Testis (tissue), 3 donors: ENCODE results near the gene ANTXR2. TPM values are rescaled to one million over a fixed set of nuclear protein-coding genes. Genes with fewer than 3 reads are reported as not detected.

Source experiments
- DNase-seq: peaks from one replicate; pipeline ENCODE4 v3.0.0-alpha.2; 2019
- H3K27ac ChIP-seq, 2 donors: fragments of 200-600 bp; sonication (generic); one replicate each; pipeline ENCODE4 v1.5.1; 2019
- H3K27me3 ChIP-seq: fragments of 200-600 bp; sonication (generic); one replicate; pipeline ENCODE4 v1.5.1; 2019
- H3K36me3 ChIP-seq: fragments of 200-600 bp; sonication (generic); one replicate; pipeline ENCODE4 v1.5.1; 2017; ENCODE audit warnings: low read depth; ENCODE audit errors: missing control alignments
- H3K4me1 ChIP-seq: fragments of 200-600 bp; sonication (generic); one replicate; pipeline ENCODE4 v1.5.1; 2019
- H3K4me3 ChIP-seq, 2 donors: fragments of 200-600 bp; sonication (generic); one replicate each; pipeline ENCODE4 v1.5.1; 2017 to 2019
- H3K9me3 ChIP-seq: fragments of 200-600 bp; sonication (generic); one replicate; pipeline ENCODE4 v1.5.1; 2017
- POLR2A ChIP-seq: fragments of 450-650 bp; IDR thresholded peaks from one replicate; pipeline ENCODE4 v1.6.1; 2017; ENCODE audit warnings: antibody characterized with exemption, mild to moderate bottlenecking, moderate library complexity
- WGBS, 2 donors: methylation state at CpG; one replicate each; pipeline ENCODE4 v1.1.5; 2018; 5-methylcytosine and 5-hydroxymethylcytosine counted together
- intact Hi-C: fragments of 100-400 bp; cut with DNase I; formaldehyde crosslinking; loops from one replicate; pipeline ENCODE4 v1.15.1; 2023; ENCODE audit warnings: low total_unique reads
- polyA plus RNA-seq: library from polyadenylated mRNA; stranded (reverse); fragments of 350-450 nt; fragmentation: Illumina TruSeq; extraction: RNeasy Lipid Tissue Mini Kit (QIAGEN cat#74804); gene quantifications from one replicate; pipeline ENCODE4 v1.2.3, GENCODE V29; 2014; ENCODE audit warnings: low read depth, low replicate concordance; ENCODE audit not compliant: insufficient read depth
- total RNA-seq, 2 donors: library from RNA; depleted of rRNA; stranded (reverse); fragments of >200 nt; gene quantifications; one replicate each; pipeline ENCODE4 v1.2.3, GENCODE V29; 2016
- TF ChIP-seq, protein P1 (sequence below), 3 experiments: fragments of 450-650 bp in 2 of 3; fragments of 200-600 bp in 1 of 3; sonication (generic) in 1 of 3; IDR thresholded peaks; one replicate each; pipeline ENCODE4 v1.5.1; 2016 to 2019; ENCODE audit warnings: antibody characterized with exemption in 3 of 3, mild to moderate bottlenecking in 2 of 3, moderate library complexity in 1 of 3

Gene ANTXR2
- total and polyA plus RNA-seq, 3 donors from 2014 or later, result 23.8 to 30.8 (median 30.4) TPM

DNA sequence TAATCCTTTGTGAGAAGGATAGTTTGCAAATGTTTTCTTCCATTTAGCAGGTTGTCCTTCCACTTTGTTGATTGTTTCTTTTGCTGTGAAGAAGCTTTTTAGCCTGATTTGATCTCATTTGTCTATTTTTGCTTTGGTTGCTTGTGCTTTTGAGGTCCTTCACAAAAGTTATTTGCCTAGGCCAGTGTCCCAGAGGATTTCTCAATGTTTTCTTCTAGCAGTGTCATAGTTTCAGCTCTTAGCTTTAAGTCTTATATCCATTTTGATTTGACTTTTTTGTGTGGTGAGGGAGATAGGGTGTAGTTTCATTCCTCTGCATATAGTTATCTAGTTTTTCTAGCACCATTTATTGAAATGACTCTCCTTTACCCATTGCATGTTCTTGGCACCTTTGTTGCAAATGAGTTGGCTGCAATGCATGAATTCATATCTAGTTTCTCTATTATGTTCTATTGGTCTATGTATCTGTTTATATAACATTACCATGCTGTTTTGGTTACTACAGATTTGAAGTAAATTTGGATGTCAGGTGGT, 41.8 kb upstream of the ANTXR2 start:
- no peak overlapping the region for H3K27ac ChIP-seq
- DNase-seq, result no peak
- no peak overlapping the region for H3K4me3 ChIP-seq
- no peaks in the 10 kb centered on the region for H3K36me3 ChIP-seq
- TF ChIP-seq, protein P1, sequence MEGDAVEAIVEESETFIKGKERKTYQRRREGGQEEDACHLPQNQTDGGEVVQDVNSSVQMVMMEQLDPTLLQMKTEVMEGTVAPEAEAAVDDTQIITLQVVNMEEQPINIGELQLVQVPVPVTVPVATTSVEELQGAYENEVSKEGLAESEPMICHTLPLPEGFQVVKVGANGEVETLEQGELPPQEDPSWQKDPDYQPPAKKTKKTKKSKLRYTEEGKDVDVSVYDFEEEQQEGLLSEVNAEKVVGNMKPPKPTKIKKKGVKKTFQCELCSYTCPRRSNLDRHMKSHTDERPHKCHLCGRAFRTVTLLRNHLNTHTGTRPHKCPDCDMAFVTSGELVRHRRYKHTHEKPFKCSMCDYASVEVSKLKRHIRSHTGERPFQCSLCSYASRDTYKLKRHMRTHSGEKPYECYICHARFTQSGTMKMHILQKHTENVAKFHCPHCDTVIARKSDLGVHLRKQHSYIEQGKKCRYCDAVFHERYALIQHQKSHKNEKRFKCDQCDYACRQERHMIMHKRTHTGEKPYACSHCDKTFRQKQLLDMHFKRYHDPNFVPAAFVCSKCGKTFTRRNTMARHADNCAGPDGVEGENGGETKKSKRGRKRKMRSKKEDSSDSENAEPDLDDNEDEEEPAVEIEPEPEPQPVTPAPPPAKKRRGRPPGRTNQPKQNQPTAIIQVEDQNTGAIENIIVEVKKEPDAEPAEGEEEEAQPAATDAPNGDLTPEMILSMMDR (IDR thresholded peaks at IDR 0.05), result no peak
- TF ChIP-seq POLR2A, result no peak
- H3K4me1 ChIP-seq, result no peaks in the 10 kb centered on the region
- intact Hi-C loops, result no loop called here
- no peaks in the 10 kb centered on the region for H3K9me3 ChIP-seq
- H3K27me3 ChIP-seq, result no peaks in the 10 kb centered on the region

DNA sequence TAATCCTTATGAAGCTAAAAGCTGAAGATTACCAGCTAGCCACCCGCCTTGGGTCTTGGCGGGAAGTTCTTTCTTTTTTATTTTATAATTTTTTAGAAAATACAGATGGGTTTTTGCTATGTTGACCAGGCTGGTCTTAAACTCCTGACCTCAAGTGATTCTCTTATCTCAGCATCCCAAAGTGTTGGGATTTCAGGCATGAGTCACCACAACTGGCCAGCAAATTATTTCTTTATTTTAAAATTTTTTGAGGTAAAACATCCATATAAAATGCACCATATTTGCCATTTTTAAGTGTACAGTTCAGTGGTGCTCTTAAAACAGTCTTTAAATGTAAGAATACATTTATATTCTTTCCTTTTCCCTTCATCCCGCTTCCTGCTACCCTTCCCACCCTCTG, 40.6 kb upstream of the ANTXR2 start:
- Histone ChIP-seq H3K36me3 (no peaks in the 10 kb centered on the region), H3K27ac (no peak overlapping the region), H3K9me3 (no peaks in the 10 kb centered on the region), H3K27me3 (no peaks in the 10 kb centered on the region), H3K4me3 (no peak overlapping the region), H3K4me1 (no peaks in the 10 kb centered on the region)
- intact Hi-C loops, result no loop called here
- WGBS, 2 donors, result 93 to 96% methylated on average over 3 of the region's 3 CpGs
- no peak for TF ChIP-seq POLR2A
- TF ChIP-seq, protein P1 (IDR thresholded peaks at IDR 0.05), result no peak
- DNase-seq, result no peak

DNA sequence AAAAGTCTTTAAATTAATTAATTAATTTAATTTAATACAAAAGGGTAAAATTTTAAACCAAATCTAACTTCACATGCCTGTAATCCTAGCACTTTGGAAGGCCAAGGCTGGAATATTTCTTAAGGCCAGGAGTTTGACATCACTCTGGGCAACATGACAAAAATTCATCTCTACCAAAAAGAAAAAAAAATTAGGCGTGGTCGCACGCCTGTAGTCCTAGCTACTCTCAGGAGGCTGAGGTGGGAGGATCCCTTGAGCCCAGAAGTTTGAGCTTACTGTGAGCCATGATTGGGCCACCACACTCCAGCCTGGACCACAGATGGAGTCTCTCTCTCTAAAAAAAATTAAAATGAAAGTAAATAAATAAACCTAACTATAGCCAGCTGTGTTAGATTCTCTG, 39.2 kb upstream of the ANTXR2 start:
- Histone ChIP-seq H3K36me3 (no peaks in the 10 kb centered on the region), H3K4me3 (no peak overlapping the region), H3K27ac (no peak overlapping the region), H3K27me3 (no peaks in the 10 kb centered on the region), H3K4me1 (no peaks in the 10 kb centered on the region), H3K9me3 (no peaks in the 10 kb centered on the region)
- no peak for DNase-seq
- TF ChIP-seq, protein P1 (IDR thresholded peaks at IDR 0.05), result no peak
- TF ChIP-seq POLR2A, result no peak
- WGBS, 2 donors, result 63 to 89% methylated on average over 3 of the region's 3 CpGs
- intact Hi-C loops, result no loop called here

DNA sequence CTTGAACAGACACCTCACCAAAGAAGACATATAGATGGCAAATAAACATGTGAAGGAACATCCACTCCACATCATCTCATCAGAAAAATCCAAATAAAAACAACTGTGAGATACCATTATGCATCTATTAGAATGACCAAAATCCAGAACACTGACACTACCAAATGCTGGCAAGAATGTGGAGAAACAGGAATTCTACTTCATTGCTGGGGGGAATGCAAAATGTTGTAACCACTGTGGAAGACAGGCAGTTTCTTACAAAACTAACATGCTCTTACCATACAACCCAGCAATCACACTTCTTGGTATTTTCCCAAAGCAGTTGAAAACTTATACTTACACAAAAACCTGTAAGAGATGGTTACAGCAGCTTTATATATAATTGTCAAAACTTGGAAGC, 38.2 kb upstream of the ANTXR2 start:
- TF ChIP-seq POLR2A, result no peak
- TF ChIP-seq, protein P1 (IDR thresholded peaks at IDR 0.05), result no peak
- H3K27me3 ChIP-seq, result no peaks in the 10 kb centered on the region
- no peaks in the 10 kb centered on the region for H3K4me1 ChIP-seq
- H3K36me3 ChIP-seq, result no peaks in the 10 kb centered on the region
- intact Hi-C loops, result no loop called here
- no peak overlapping the region for H3K4me3 ChIP-seq
- no peak overlapping the region for H3K27ac ChIP-seq
- DNase-seq, result no peak
- H3K9me3 ChIP-seq, result no peaks in the 10 kb centered on the region

DNA sequence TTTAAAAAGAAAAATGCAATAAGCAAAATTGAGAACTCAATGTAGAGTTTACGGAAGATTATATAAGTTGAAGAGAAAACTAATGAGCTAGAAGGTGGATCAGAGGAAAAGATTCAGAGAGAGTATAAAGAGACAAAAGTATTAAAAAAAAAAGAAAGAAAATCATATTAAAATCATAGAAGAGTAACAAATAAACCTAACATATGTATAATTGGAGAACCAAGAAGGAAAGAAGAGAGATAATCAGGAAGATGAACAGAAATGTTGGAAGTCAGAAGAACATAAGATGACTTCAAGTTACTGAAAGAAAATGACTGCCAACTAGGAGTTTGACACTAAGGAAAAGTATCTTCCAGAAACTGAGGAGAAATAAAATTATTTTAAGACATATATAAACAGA, 34.3 kb upstream of the ANTXR2 start:
- intact Hi-C loops, result no loop called here
- whole genome bisulfite sequencing, 2 donors, result 97% methylated on average over 1 of the region's 1 CpG
- no peak for DNase-seq
- Histone ChIP-seq H3K27me3 (no peaks in the 10 kb centered on the region), H3K36me3 (no peaks in the 10 kb centered on the region), H3K4me1 (no peaks in the 10 kb centered on the region), H3K9me3 (no peaks in the 10 kb centered on the region), H3K4me3 (no peak overlapping the region), H3K27ac (no peak overlapping the region)
- TF ChIP-seq, protein P1 (IDR thresholded peaks at IDR 0.05), result no peak
- TF ChIP-seq POLR2A, result no peak
